Fibroblast of lung (primary cell): ENCODE measurements around the gene GRK1. TPM values are rescaled to one million over a fixed set of nuclear protein-coding genes. Genes with fewer than 3 reads are reported as not detected.

ENCODE experiments used
- DNase-seq, 2 donors: peaks; one replicate each; pipeline versions ENCODE4 v3.0.0 to v3.0.0-alpha.2; 2010; ENCODE audit warnings: low read depth in 2 of 2
- H2AFZ ChIP-seq: 2 replicates; pipeline ENCODE4 v1.5.1; 2012; ENCODE audit warnings: low read length, control low read depth, inconsistent platforms
- H3K27ac ChIP-seq: 2 replicates; pipeline ENCODE4 v1.5.1; 2011; ENCODE audit warnings: low read length, control low read depth; ENCODE audit not compliant: insufficient read depth
- H3K27me3 ChIP-seq: 2 replicates; pipeline ENCODE4 v1.5.1; 2011; ENCODE audit warnings: mild to moderate bottlenecking, low read length; ENCODE audit not compliant: control insufficient read depth, insufficient read depth
- H3K36me3 ChIP-seq: 2 replicates; pipeline ENCODE4 v1.5.1; 2011; ENCODE audit warnings: low read length; ENCODE audit not compliant: control insufficient read depth, insufficient read depth
- H3K4me1 ChIP-seq: 2 replicates; pipeline ENCODE4 v1.5.1; 2011; ENCODE audit warnings: low read length; ENCODE audit not compliant: control insufficient read depth, insufficient read depth; ENCODE audit errors: extremely low read depth
- H3K4me2 ChIP-seq: 2 replicates; pipeline ENCODE4 v1.5.1; 2011; ENCODE audit warnings: low read length, control low read depth; ENCODE audit not compliant: insufficient read depth; ENCODE audit errors: extremely low read depth
- H3K4me3 ChIP-seq, 4 experiments: fragments of 200-600 bp in 1 of 4; sonication (generic) in 1 of 4; replicated peaks in 1 of 4; 2 replicates each; pipeline ENCODE4 v1.5.1; 2011 to 2016; ENCODE audit warnings: low read length in 4 of 4, low read depth in 3 of 4, mild to moderate bottlenecking in 3 of 4, control low read depth in 2 of 4, inconsistent platforms in 1 of 4, mixed read lengths in 1 of 4; ENCODE audit not compliant: insufficient read depth in 1 of 4; ENCODE audit errors: control extremely low read depth in 1 of 4
- H3K79me2 ChIP-seq: 2 replicates; pipeline ENCODE4 v1.5.1; 2012; ENCODE audit warnings: mild to moderate bottlenecking, low read length, inconsistent platforms; ENCODE audit not compliant: control insufficient read depth, insufficient read depth
- H3K9ac ChIP-seq: 2 replicates; pipeline ENCODE4 v1.5.1; 2011; ENCODE audit warnings: mild to moderate bottlenecking, low read length, control low read depth; ENCODE audit not compliant: insufficient read depth
- H3K9me3 ChIP-seq: 2 replicates; pipeline ENCODE4 v1.5.1; 2012; ENCODE audit warnings: low read depth, low read length; ENCODE audit not compliant: control insufficient read depth, insufficient read depth
- H4K20me1 ChIP-seq: 2 replicates; pipeline ENCODE4 v1.5.1; 2011; ENCODE audit warnings: low read length; ENCODE audit not compliant: control insufficient read depth, insufficient read depth; ENCODE audit errors: extremely low read depth
- CTCF ChIP-seq, 2 donors: IDR thresholded peaks in 1 of 2; conservative IDR thresholded peaks in 1 of 2; 1 replicate in 1 of 2; 2 replicates in 1 of 2; pipeline ENCODE4 v1.5.1; 2011 to 2012; ENCODE audit warnings: low read length in 2 of 2, control low read depth in 1 of 2, inconsistent platforms in 1 of 2, low read depth in 1 of 2, mild to moderate bottlenecking in 1 of 2
- EZH2 ChIP-seq: IDR thresholded peaks from 2 replicates; pipeline ENCODE4 v1.5.1; 2012; ENCODE audit warnings: low read length, control low read depth, mild to moderate bottlenecking; ENCODE audit errors: missing control alignments
- polyA plus RNA-seq, 2 donors: library from polyadenylated mRNA; depleted of rRNA in 1 of 2; stranded (reverse) in 1 of 2; unstranded in 1 of 2; fragments of >200 nt; gene quantifications; 2 replicates each; pipeline ENCODE4 v1.2.1, GENCODE V29; 2011 to 2012; ENCODE audit warnings: missing spikeins in 1 of 2
- total RNA-seq: library from RNA; depleted of rRNA; stranded (reverse); fragments of >200 nt; gene quantifications from 2 replicates; pipeline ENCODE4 v1.2.1, GENCODE V29; 2014

Gene GRK1
- total and polyA plus RNA-seq, 2 donors (not counting 1 experiment from before 2014, with no cell fraction given): 0.17 TPM; not detected in 1

GRCh38 chr13:113652404-113653263, 14.4 kb upstream of the GRK1 start:
- Histone ChIP-seq H2AFZ (no peak overlapping the region), H3K4me2 (no peak overlapping the region), H3K27me3 (no peaks in the 10 kb centered on the region), H3K36me3 (no peaks in the 10 kb centered on the region), H3K4me1 (no peaks in the 10 kb centered on the region), H3K4me3 (no peak overlapping the region), H3K9ac (no peak overlapping the region), H3K9me3 (no peaks in the 10 kb centered on the region), H3K27ac (no peak overlapping the region), H4K20me1 (no peaks in the 10 kb centered on the region), H3K79me2 (no peaks in the 10 kb centered on the region)
- TF ChIP-seq EZH2 (no peak), CTCF (conservative IDR thresholded peaks at IDR 0.05 in 1 of 2, IDR thresholded peaks at IDR 0.05 in 1 of 2; ENCODE audit: low read depth in 1 of 2, low read length in 2 of 2) (no peak)
- no peak for DNase-seq

- Histone ChIP-seq H3K27me3 (no peaks in the 10 kb centered on the region), H3K4me1 (no peaks in the 10 kb centered on the region), H2AFZ (no peak overlapping the region), H3K79me2 (no peaks in the 10 kb centered on the region), H4K20me1 (no peaks in the 10 kb centered on the region), H3K9ac (no peak overlapping the region), H3K36me3 (no peaks in the 10 kb centered on the region), H3K4me3 (no peak overlapping the region), H3K27ac (no peak overlapping the region), H3K4me2 (no peak overlapping the region), H3K9me3 (no peaks in the 10 kb centered on the region)
- TF ChIP-seq CTCF (conservative IDR thresholded peaks at IDR 0.05 in 1 of 2, IDR thresholded peaks at IDR 0.05 in 1 of 2; ENCODE audit: low read depth in 1 of 2, low read length in 2 of 2) (no peak), EZH2 (no peak)
- DNase-seq: no peak
Measured at GRCh38 chr13:113653264-113654174, 13.5 kb upstream of the GRK1 start.

- Histone ChIP-seq H3K27ac (no peak overlapping the region), H3K27me3 (no peaks in the 10 kb centered on the region), H2AFZ (no peak overlapping the region), H3K4me2 (no peak overlapping the region), H4K20me1 (no peaks in the 10 kb centered on the region), H3K4me3 (no peak overlapping the region), H3K4me1 (no peaks in the 10 kb centered on the region), H3K36me3 (no peaks in the 10 kb centered on the region), H3K9ac (no peak overlapping the region), H3K79me2 (no peaks in the 10 kb centered on the region), H3K9me3 (no peaks in the 10 kb centered on the region)
- TF ChIP-seq EZH2: no peak
- no peak for DNase-seq
Measured at GRCh38 chr13:113654175-113654560, 12.9 kb upstream of the GRK1 start.
